ENCODE data around the gene SIPA1L3. TPM values are rescaled to one million over a fixed set of nuclear protein-coding genes. Genes with fewer than 3 reads are reported as not detected.
"Not testable (repeated sequence)": the region's sequence is repeated elsewhere in the genome, so short reads cannot be mapped to it uniquely, and the experiment has no call there.

The SIPA1L3 gene
- polyA plus RNA-seq, 12 donors = 6.8 to 24.9 (median 9.1) TPM; not detected in 1

GRCh38 chr19:38063928-38064327 is 156.9 kb downstream of the SIPA1L3 start:
- DNase-seq = no peak

DNA sequence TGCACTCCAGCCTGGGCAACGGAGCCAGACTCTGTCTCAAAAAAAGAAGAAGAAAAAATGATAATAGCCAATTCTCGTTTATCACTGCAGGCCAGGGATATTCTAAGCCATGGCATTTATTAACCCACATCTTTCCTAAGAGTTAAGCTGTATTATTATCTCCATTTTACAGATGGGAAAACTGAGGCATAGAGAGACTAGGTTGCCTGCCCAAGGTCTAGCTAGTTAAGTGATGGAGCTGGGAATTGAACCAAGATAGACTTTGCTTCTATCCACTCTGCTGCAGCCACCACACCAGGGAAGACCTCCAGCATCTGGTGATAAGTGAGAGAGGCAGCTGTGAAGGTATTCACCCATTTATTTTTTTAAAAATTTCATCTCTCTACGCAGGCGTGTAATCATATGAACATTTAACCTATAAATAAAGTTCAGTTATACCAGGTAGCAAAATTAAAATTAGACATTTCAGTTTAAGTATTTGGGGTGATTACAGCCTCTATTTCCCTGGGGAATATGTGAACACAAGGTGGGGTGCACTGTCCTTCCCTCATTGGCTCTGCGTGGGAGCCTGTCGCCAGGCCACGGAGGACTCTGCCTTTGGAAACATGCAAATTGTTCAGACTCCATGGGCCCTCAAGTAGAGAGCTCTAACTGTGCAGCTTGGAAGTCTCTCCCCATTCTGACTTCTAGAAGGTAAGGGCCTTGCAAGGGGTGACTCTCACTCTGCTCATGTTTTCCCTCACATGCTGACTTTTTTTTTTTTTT is 157.8 kb downstream of the SIPA1L3 start:
- DNase-seq = no peak

- not testable (repeated sequence) for DNase-seq
Measured at GRCh38 chr19:38065775-38066174, 158.8 kb downstream of the SIPA1L3 start.

DNA sequence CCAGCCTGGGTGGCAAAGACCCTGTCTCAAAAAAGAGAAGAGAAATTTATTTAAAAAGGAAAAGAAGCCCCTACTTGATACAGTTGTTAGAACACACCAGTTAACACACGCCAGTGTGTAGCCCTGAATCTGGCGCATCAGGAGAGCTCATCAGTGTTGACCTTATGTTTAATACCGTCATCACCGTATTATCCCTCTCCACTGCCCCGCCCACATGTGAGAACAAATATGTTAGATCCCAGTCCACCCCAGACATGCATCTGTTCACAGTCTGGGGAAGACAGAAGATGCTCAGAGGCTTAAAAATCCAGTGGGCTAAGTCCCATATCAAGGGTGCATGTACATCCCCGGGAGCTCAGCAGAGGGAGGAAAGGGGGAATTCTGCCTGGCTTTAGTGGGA is 161.8 kb downstream of the SIPA1L3 start:
- no peak for DNase-seq

DNA sequence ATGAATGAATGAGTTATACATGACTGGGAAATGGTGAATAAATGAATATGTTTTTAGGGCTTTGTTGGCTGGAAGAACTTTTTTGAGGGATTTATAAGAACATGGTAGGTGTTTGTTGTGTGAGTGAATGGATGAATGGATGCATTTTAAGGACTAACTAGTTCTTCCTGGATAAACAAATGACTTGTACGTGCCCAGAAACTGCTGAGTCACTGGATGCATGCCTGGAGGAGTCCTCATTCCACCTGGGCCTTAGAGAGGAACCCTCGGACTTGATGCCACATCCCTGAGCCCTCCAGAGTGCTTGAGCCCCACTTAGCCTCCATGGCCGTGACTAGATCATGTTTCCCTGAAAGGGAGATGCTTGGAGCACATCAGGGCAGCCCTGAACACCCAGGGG is 163.6 kb downstream of the SIPA1L3 start:
- no peak for DNase-seq

DNA sequence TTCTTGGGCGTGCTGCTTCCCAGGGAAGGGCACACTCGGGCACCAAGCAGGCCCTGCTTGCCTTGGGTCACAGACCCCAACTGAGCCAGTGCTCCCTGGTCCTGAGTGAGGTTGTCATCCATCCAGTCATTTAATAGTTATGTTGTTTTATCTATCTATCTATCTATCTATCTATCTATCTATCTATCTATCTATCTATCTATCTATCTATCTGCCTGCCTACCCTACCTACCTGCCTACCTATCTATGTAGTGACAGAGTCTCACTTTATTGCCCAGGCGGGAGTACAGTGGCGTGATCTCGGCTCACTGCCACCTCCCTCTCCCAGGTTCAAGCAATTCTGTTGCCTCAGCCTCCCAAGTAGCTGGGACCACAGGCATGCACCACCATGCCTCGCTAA is 164.0 kb downstream of the SIPA1L3 start:
- DNase-seq = not testable (repeated sequence)

DNA sequence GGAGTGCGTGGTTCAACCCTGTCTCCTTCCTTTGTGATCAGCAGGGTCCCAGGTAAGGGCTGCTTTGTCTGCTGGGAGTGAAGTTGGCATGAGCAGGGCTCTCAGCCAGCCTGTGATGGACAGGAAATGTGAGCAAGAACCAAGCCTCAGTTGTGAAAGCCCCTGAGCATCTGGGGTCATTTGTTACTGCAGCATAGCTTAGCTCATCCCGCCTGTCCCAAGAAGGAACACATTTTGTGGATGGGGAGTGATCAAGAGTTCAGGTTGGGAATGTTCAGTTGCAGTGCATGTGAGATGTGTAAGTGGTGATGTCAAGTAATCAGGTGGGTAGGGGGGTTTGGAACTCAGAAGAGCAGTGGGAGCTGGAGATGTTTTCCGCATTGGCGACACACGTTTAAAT is 164.6 kb downstream of the SIPA1L3 start:
- DNase-seq = no peak

GRCh38 chr19:38072776-38073750 is 166.1 kb downstream of the SIPA1L3 start:
- no peak for DNase-seq

GRCh38 chr19:38073841-38074685 is 167.1 kb downstream of the SIPA1L3 start:
- DNase-seq = no peak

DNA sequence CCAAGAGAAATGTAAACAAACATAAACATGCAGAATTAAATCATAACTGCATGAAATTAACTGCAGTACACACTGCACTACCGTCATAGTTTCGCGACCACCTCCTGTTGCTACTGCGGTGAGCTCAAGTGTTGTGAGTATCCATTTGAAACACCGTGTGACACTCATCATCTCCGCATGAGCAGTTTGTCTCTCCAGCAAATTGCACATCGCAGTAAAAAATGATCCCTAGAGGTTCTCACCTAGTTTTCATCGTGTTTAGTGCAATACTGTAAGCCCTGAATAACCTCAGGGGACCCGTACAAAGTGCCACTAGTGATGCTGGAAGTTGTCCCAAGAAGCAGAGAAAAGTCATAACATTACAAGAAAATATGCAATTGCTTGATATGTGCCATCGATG is 169.3 kb downstream of the SIPA1L3 start:
- no peak for DNase-seq

DNA sequence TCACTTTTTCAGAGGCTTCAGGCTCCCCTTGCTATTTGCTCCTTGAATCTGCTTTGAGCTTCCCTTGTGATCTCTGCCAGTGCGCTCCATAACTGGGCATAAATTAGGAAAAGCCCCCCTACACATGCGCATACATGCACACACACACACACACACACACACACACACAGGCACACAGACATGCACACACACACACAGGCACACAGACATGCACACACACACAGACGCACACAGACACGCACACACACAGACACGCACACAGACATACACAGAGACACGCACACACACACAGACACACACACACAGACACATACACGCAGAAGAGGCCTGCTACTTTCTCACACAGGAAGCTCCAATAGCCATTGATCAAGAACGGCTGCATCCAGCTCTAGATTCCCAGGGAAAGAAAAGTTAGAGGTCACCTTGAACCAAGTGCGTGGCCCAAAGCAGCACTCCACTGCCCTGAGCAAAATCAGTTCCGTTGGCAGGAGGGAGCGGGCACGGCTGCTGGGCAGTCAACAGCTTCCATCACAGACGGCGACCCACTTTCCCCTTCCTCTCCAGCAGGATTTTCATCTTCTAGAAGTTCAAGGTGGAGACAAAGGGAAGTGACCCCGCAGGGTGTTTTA is 171.4 kb downstream of the SIPA1L3 start:
- no peak for DNase-seq

DNA sequence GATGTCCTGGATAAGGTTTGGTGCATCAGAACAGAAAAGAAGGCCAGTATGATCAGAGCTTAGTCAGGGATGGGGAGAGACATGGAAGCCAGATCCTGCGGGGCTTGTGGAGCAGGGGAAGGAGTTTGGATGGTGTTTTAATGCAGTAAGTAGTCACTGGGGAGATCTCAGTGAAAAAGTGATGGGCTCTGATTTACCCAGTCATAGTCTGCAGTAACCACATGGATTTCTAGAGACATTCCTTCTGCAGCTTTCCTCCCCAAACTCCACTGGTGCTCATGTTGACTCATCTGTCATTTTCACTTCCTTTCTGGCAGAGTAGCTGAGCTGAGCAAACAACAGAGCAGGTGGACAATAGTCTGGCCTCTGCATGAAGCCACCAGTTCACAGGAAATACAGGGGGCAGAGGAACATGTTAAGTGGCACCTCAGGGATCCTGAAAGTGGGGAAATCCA is 172.9 kb downstream of the SIPA1L3 start:
- no peak for DNase-seq

DNA sequence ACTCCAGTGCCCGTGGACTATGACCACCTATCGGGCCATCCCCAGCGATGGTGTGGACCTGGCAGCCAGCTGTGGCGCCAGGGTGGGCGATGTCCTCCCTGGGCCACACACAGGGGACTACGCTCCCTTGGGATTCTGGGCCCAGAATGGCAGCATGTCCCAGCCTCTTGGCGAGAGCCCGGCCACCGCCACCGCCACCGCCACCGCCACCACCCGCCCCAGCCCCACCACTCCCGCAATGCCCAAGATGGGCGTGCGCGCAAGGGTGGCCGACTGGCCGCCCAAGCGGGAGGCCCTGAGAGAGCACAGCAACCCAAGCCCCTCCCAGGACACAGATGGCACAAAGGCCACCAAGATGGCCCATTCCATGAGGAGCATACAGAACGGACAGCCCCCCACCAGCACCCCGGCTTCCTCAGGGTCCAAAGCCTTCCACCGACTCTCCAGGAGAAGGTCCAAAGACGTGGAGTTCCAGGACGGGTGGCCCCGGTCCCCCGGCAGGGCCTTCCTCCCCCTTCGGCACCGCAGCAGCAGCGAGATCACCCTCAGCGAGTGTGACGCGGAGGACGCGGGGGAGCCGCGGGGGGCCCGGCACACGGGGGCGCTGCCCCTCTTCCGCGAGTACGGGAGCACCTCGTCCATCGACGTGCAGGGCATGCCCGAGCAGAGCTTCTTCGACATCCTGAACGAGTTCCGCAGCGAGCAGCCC is 174.7 kb downstream of the SIPA1L3 start:
- DNase-seq = no peak

GRCh38 chr19:38082256-38083118 is 175.5 kb downstream of the SIPA1L3 start:
- DNase-seq = no peak

DNA sequence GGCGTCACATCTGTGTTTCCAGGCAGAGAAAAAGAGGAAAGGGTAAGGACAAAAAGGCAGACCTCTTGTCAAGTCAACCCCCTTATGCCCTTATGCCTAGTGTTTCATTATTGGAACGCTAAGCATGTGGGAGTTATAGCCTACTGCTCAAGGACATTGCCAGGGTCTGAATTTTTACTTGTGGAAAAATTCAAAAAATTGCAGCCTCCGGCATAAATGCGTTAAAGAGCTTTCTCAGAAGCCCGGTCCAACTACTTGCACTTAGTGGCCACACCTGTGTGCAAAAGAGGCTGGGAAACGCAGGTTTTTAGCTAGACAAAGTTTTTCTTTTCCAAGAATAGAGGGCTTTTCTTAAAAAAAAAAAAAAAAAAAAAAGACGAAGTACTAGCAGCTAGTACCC is 177.2 kb downstream of the SIPA1L3 start:
- no peak for DNase-seq

- DNase-seq = no peak
Measured at GRCh38 chr19:38089440-38089839, 182.4 kb downstream of the SIPA1L3 start.

DNA sequence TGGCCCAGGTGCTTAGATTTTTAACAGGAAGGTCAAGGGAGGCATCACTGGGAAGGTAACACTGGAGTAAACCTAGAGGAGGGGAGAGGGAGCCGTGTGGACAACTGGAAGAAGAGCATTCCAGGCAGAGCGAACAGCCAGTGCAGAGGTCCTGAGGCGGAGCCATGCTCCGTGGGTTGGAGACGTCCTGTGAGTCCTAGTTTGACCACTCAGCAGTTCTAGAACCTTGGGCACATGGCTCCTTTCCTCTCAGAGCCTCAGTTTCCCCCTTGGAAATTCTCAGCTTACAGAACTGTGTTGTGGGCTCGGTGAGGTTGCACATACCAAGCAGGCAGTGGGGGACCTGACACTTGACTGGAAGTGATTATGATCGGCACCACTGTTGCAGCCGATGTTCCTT is 186.1 kb downstream of the SIPA1L3 start:
- DNase-seq = no peak

- DNase-seq = no peak
Measured at GRCh38 chr19:38093587-38093986, 186.6 kb downstream of the SIPA1L3 start.
